C4-2B (cell line): ENCODE results near the gene CACNA1H.

Experiments used
- ZFX ChIP-seq: fragments of 450-650 bp; IDR thresholded peaks from 2 replicates; pipeline ENCODE4 v1.6.1; 2017
- TF ChIP-seq, protein P1 (sequence below): fragments of 450-650 bp; conservative IDR thresholded peaks from 2 replicates; pipeline ENCODE4 v1.5.1; 2017; ENCODE audit warnings: mild to moderate bottlenecking

- TF ChIP-seq, protein P1, sequence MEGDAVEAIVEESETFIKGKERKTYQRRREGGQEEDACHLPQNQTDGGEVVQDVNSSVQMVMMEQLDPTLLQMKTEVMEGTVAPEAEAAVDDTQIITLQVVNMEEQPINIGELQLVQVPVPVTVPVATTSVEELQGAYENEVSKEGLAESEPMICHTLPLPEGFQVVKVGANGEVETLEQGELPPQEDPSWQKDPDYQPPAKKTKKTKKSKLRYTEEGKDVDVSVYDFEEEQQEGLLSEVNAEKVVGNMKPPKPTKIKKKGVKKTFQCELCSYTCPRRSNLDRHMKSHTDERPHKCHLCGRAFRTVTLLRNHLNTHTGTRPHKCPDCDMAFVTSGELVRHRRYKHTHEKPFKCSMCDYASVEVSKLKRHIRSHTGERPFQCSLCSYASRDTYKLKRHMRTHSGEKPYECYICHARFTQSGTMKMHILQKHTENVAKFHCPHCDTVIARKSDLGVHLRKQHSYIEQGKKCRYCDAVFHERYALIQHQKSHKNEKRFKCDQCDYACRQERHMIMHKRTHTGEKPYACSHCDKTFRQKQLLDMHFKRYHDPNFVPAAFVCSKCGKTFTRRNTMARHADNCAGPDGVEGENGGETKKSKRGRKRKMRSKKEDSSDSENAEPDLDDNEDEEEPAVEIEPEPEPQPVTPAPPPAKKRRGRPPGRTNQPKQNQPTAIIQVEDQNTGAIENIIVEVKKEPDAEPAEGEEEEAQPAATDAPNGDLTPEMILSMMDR, result no peak
- no peak for TF ChIP-seq ZFX
Measured at GRCh38 chr16:1216681-1217400, 63.9 kb downstream of the CACNA1H start.
